Astrocyte of the spinal cord (primary cell): ENCODE data around the gene PPP1R12A.

Experiments
- DNase-seq: peaks from one replicate; pipeline ENCODE4 v3.0.0; 2011; ENCODE audit warnings: low read depth, low spot score
- H3K4me3 ChIP-seq: 2 replicates; pipeline ENCODE4 v1.5.1; 2011; ENCODE audit warnings: low read depth, mild to moderate bottlenecking, low read length, moderate library complexity
- CTCF ChIP-seq: IDR thresholded peaks from 2 replicates; pipeline ENCODE4 v1.5.1; 2012; ENCODE audit warnings: low read depth, mild to moderate bottlenecking, low read length, inconsistent platforms
- in situ Hi-C: cut with HindIII; loops from 2 replicates; pipeline ENCODE4 v1.10.0; 2017; ENCODE audit warnings: low sequenced_read_pairs

The PPP1R12A gene

GRCh38 chr12:79900199-79900598, 34.7 kb downstream of the PPP1R12A start:
- no peak for TF ChIP-seq CTCF

GRCh38 chr12:79897617-79898016, 37.3 kb downstream of the PPP1R12A start:
- no peak for TF ChIP-seq CTCF
- in situ Hi-C loops, result no loop called here
- no peak overlapping the region for H3K4me3 ChIP-seq
- peak; percentile 94 for DNase-seq

More at GRCh38 chr12:79900199-79900598, 34.7 kb downstream of the PPP1R12A start:
- in situ Hi-C loops, result no loop called here
- DNase-seq, result no peak
- H3K4me3 ChIP-seq, result no peak overlapping the region

- no peak overlapping the region for H3K4me3 ChIP-seq
- in situ Hi-C loops, result no loop called here
- no peak for DNase-seq
- TF ChIP-seq CTCF, result no peak
These were observed 39.1 kb downstream of the PPP1R12A start for GRCh38 chr12:79895804-79896203.

- H3K4me3 ChIP-seq, result no peak overlapping the region
- TF ChIP-seq CTCF, result no peak
- DNase-seq, result no peak
- in situ Hi-C loops, result no loop called here
These were observed 39.8 kb downstream of the PPP1R12A start for GRCh38 chr12:79895071-79895470.

GRCh38 chr12:79891506-79892162, 43.3 kb downstream of the PPP1R12A start:
- no peak overlapping the region for H3K4me3 ChIP-seq
- no peak for TF ChIP-seq CTCF
- DNase-seq, result no peak
- in situ Hi-C loops, result no loop called here

GRCh38 chr12:79887890-79888289, 47.0 kb downstream of the PPP1R12A start:
- H3K4me3 ChIP-seq, result no peak overlapping the region
- DNase-seq, result no peak
- in situ Hi-C loops, result no loop called here
- no peak for TF ChIP-seq CTCF
